Measurements from ENCODE around the gene SERPINB6. TPM values are rescaled to one million over a fixed set of nuclear protein-coding genes. Genes with fewer than 3 reads are reported as not detected.
A peak's percentile ranks its signal among the peaks of the same experiment; 100 is the strongest.
"Not testable (repeated sequence)": the region's sequence is repeated elsewhere in the genome, so short reads cannot be mapped to it uniquely, and the experiment has no call there.

Gene SERPINB6
- total RNA-seq, 1 experiment from 2014 or later = 34.8 TPM

DNA sequence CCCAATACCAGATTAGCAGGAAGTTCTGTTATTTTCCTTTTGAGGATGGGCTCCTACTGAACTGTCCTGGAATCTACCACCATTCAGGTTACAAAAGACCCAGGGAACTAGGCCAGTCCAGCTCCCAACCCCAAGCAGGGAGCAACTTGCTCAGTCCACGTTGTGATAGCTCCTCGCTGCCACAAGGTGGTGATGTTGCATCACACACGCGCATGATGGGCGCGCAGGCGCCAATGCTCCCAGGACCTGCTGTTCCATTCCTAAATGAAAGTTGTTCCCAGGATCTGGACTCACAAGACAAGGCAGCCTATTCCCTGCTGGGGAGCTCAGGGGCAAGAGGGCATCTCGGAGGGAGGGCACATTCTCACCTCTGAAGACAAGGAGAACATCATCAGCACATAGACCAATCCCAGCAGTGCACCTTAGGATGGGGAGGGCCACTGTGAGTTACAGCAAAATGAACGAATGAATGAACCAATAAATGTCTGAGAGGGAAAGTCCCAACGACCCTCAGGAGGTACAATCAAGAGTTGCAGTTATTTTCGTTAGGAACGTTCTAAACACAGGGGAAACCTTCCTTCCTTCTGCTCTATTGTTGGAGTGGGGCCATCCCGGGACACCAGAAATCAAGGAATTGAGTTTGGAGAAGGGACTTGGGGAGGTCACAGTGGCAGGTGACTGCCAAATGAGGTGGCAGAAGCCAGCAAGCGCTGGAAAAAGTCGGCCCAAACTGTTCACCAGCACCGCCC lies 27.1 kb upstream of the SERPINB6 start:
- H3K27me3 ChIP-seq (replicated peaks; ENCODE audit: insufficient read depth, low read depth, low read length, poor library complexity); BruUV-seq (replicated peaks); H3K9me3 ChIP-seq (ENCODE audit: low read depth, low read length, poor library complexity, severe bottlenecking); H3K27ac ChIP-seq (ENCODE audit: low read depth, low read length, poor library complexity, severe bottlenecking); H3K4me1 ChIP-seq (ENCODE audit: insufficient read depth, low read length, poor library complexity, severe bottlenecking); H3K36me3 ChIP-seq (ENCODE audit: insufficient read depth, low read length, poor library complexity, severe bottlenecking); POLR2A ChIA-PET (ENCODE audit: low non-redundant PET): not testable (repeated sequence)
- peak; percentile 49 for DNase-seq (ENCODE audit: low spot score)
- TF ChIP-seq CTCF (conservative IDR thresholded peaks at IDR 0.05; ENCODE audit: low read depth, low read length) = peak; percentile 56
- intact Hi-C loops (cut with micrococcal nuclease; ENCODE audit: unreplicated experiment) = loop anchor here (5.0 kb wide), 2 partner anchors 254 to 734 kb away; no protein-coding TSS in a partner anchor
- CTCF ChIA-PET = interaction anchor here (0.9 to 1.2 kb wide), 2 partner anchors 55 to 253 kb away, joined by 3 to 4 read pairs; no protein-coding TSS in a partner anchor
- peak overlapping the region; percentile 99 for H3K4me3 ChIP-seq (ENCODE audit: low read depth, low read length, poor library complexity, severe bottlenecking)

GRCh38 chr6:2993755-2994317 lies 22.5 kb upstream of the SERPINB6 start:
- Histone ChIP-seq H3K4me1 (ENCODE audit: insufficient read depth, low read length, poor library complexity, severe bottlenecking) (peaks cover 3% of the 10 kb centered on the region), H3K4me3 (ENCODE audit: low read depth, low read length, poor library complexity, severe bottlenecking) (no peak overlapping the region), H3K27ac (ENCODE audit: low read depth, low read length, poor library complexity, severe bottlenecking) (no peak overlapping the region), H3K9me3 (ENCODE audit: low read depth, low read length, poor library complexity, severe bottlenecking) (no peaks in the 10 kb centered on the region), H3K27me3 (replicated peaks; ENCODE audit: insufficient read depth, low read depth, low read length, poor library complexity) (no peaks in the 10 kb centered on the region), H3K36me3 (ENCODE audit: insufficient read depth, low read length, poor library complexity, severe bottlenecking) (no peaks in the 10 kb centered on the region)
- no peak for TF ChIP-seq EZH2 (IDR thresholded peaks at IDR 0.05; ENCODE audit: borderline replicate concordance, low read depth, low read length, poor library complexity, severe bottlenecking)
- TF ChIP-seq CTCF (conservative IDR thresholded peaks at IDR 0.05; ENCODE audit: low read depth, low read length) = no peak
- POLR2A ChIA-PET (ENCODE audit: low non-redundant PET) = interaction anchor here (0.6 kb wide), 1 partner anchor 75 kb away, joined by 5 read pairs; no protein-coding TSS in a partner anchor
- CTCF ChIA-PET = interaction anchor here (0.6 kb wide), 1 partner anchor 811 kb away, joined by 4 read pairs; no protein-coding TSS in a partner anchor
- intact Hi-C loops (cut with micrococcal nuclease; ENCODE audit: unreplicated experiment) = no loop called here
- no peak for DNase-seq (ENCODE audit: low spot score)
- BruUV-seq (replicated peaks) = no TSS peak

DNA sequence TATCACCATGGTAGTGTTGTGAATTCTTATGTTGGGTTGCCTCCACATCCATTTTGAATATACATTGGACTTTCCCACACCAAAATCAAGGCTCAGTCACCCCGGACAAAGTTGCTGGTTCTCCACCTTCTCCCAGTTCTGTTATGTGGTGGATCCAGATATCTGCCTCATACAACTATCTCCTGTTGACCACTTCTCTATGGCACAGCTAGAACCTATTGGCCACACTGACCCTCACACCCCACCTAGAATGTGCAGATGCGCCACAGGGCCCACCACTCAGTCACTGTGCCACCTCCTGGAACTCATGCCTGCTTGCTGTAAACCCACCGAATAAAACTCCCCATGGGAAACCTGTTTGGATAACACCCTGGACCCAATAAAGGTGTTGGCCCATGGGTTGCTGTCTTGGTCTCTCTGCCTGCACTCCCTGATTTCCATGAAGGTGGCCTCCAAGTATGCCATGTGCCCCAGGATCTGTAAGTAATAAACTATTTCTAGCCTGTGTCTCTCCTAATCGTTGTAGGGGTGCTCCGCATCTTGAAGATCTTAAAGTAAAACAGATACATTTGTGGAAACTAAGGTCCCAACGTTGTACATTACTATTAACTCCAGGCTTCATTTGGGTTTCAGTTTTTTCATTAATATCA lies 21.1 kb upstream of the SERPINB6 start:
- DNase-seq (ENCODE audit: low spot score) = no peak
- H3K4me3 ChIP-seq (ENCODE audit: low read depth, low read length, poor library complexity, severe bottlenecking) = no peak overlapping the region
- intact Hi-C loops (cut with micrococcal nuclease; ENCODE audit: unreplicated experiment) = no loop called here
- ChIA-PET CTCF (no interaction called here), POLR2A (ENCODE audit: low non-redundant PET) (no interaction called here)
- H3K36me3 ChIP-seq (ENCODE audit: insufficient read depth, low read length, poor library complexity, severe bottlenecking) = no peaks in the 10 kb centered on the region
- no peak for TF ChIP-seq EZH2 (IDR thresholded peaks at IDR 0.05; ENCODE audit: borderline replicate concordance, low read depth, low read length, poor library complexity, severe bottlenecking)
- no peak for TF ChIP-seq CTCF (conservative IDR thresholded peaks at IDR 0.05; ENCODE audit: low read depth, low read length)
- H3K9me3 ChIP-seq (ENCODE audit: low read depth, low read length, poor library complexity, severe bottlenecking) = no peaks in the 10 kb centered on the region
- peaks cover 8% of the 10 kb centered on the region for H3K4me1 ChIP-seq (ENCODE audit: insufficient read depth, low read length, poor library complexity, severe bottlenecking)
- BruUV-seq (replicated peaks) = no TSS peak
- H3K27ac ChIP-seq (ENCODE audit: low read depth, low read length, poor library complexity, severe bottlenecking) = no peak overlapping the region
- no peaks in the 10 kb centered on the region for H3K27me3 ChIP-seq (replicated peaks; ENCODE audit: insufficient read depth, low read depth, low read length, poor library complexity)

Data from A673 (cell line).